DMS114 treated with DMSO at 0.1 percent for 48 hours (cell line): ENCODE measurements around the gene UGT1A4.

ENCODE experiments used
- DNase-seq: peaks from one replicate; lab custom pipeline; 2025; ENCODE audit not compliant: unreplicated experiment; lab: John Stamatoyannopoulos, UW

Gene UGT1A4

GRCh38 chr2:233807966-233808935, 89.7 kb downstream of the UGT1A4 start:
- DNase-seq = no peak

DNA sequence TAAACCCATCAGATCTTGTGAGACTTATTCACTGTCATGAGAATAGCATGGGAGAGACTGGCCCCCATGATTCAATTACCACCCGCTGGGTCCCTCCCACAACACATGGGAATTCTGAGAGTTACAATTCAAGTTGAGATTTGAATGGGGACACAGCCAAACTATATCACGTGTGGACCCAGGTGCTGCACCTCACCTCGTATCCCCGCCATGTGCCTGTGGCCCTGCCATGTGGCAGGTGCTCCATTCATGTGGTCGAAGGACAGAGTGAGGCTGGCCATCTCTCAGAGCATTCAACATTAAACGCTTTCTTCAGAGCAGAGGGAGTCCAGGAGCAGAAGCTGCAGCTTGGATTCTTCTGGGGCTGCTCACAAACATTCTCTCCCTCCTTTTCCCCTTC, 91.8 kb downstream of the UGT1A4 start:
- DNase-seq = no peak

DNA sequence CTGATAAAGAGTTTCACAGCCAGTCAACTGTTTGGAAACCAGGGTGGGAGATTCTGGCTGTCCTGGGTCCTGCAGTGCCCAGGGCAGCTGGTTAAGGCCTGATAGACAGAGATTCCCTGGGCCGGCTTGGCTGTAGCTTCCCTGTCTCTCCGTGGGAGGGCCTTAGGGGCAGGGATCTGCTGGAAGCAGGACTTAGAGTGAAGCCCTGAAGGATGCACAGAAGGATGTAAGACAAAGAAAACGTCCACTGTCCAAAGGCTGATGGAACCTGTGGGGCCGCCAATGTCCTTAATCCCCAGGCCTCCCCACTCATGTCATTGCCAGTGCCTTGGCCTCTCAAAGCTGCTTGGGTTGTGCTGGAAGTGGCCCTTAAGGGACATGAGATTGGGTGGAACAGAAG, 92.6 kb downstream of the UGT1A4 start:
- no peak for DNase-seq

GRCh38 chr2:233811732-233812131, 93.2 kb downstream of the UGT1A4 start:
- no peak for DNase-seq

- no peak for DNase-seq
These were observed 94.9 kb downstream of the UGT1A4 start for GRCh38 chr2:233813236-233814055.

GRCh38 chr2:233814056-233814835, 95.7 kb downstream of the UGT1A4 start:
- DNase-seq = no peak

DNA sequence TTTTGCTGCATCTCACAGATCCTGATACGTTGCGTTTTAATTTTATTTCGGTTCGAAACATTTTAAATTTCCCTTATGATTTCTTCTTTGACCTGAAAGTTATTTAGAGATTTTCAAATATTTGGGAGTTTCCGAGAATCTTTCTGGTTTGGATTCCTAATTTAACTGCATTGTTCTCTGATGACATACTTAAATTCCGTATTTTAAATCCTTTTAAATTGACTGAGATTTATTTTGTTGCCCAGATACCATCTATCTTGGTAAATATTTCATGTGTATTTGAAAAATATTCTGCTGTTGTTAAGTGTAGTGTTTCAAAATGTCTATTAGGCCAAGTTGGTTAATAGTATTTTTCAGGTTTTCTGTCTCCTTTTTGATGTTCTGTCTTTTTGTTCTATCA, 97.3 kb downstream of the UGT1A4 start:
- no peak for DNase-seq

DNA sequence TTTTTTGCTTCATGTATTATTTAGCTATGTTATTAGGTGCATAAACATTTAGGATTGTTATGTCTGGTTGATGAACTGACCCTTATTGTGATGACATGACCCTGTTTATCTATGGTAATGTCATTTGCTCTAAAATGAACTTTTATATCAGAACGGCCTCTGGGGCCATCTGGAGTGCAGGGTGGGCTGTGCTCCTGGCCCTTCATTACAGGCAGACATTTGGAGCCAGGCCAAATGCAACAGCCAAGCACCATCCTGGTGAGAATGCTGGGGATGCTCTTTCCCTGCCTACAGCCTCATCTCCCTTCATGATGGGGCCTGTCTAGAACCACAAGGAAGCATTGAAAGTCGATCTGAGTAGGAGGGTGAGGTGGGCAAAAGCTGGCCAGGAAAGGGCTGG, 97.8 kb downstream of the UGT1A4 start:
- no peak for DNase-seq

GRCh38 chr2:233816771-233817170, 98.2 kb downstream of the UGT1A4 start:
- no peak for DNase-seq

DNA sequence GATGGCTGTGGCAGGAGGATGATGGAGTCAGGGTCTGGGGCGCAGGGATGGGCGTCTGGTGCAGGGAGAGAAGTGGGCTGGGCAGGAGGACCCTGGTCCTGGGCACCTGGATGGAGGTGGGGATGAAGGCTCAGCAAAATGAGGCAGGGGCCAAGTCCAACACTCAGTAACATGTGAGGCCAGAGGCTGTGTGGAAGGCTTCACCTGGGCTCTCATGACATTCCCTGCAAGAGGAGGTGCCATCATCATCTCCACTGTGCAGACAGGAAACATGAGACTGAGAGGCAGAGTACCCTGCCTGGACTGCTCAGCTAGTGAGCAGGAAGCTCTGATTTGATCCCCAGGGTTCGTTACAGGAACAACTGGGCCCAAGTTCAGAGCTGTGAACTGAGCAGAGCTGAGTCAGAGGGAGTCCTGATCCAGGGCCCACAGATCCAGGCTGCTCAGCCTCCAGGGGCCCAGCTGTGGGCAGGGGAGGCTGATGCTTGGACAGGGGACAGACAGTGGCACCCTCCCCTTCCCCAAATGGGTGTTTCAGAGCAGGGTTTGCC, 98.9 kb downstream of the UGT1A4 start:
- DNase-seq = no peak

DNA sequence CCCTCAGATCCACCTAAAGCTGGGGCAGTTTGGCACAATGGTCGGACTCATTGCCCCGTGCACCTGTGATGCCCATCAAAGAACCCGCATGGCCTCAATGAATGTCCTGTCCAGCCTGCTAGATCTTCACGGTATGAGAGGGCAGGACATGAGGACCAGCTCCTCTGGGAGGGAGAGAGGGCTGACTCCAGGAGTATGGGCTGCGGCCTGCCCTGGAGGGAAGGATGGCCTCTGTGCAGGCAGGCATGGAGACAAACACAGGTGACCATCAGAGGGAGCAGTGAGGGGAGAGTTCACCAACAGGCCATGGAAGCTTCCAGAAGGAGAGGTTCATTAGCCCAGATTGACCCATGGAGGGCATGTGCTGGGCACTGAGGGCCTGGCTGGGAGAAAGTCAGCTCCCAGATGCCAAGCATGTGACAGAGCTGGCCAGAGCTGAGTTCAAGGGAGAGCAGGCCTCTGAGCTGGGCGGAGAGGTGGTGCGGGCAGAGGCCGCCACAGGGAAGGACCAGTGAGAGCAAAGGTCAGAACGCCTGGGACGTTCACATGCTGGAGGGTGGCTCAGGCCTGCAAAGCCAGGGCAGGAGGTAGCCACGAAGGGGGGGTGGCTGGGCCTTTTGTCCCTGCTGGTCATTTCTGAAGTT, 99.6 kb downstream of the UGT1A4 start:
- no peak for DNase-seq

DNA sequence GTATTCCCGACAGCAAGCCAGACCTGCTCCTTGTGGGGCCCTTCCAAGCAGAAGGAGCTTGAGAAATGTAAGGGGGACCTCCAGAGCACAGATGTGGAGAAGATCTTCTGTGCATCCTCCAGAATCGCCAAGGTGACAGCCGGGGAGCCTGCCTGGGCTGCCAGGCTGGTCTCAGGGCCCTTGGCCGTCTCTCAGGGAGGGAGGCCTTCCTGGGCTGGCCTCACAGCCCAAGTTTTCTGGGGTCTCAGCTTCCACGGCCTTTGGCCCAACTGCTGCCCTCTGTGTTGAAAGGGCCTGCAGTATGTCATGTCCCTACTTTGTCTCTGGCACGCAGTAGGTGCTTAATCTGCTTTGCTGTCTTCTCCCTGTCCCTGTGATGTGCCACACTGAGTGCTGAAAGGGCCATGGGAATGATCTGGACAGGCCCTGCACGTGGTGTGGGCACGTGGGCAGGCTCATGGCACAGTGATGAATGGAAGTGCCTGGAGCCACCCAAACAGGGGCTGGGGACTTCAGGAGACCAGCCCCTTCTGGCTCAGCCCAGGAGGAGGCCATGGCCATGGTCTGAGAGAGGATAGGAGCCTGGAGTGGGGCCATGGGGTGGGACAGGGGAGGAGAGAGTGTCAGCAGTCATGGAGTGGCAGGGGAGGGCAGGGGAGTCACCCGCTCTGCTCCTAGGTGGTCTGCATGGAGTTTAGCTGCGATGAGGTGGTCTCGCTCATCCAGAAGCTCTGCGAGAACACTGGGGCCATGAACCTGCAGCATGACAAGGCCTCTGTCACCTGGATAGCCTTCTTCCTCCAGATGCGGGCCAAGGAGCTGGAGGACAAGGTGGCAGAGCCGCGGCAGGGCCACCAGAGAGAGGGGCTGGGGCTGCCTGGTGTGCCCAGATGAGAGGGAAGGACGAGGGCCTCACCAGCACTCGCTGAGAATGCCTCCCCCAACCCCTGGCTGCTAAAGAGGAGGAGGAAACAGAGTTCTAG, 100.4 kb downstream of the UGT1A4 start:
- DNase-seq = no peak

GRCh38 chr2:233819884-233820773, 101.6 kb downstream of the UGT1A4 start:
- no peak for DNase-seq

- DNase-seq = no peak
These were observed 102.2 kb downstream of the UGT1A4 start for GRCh38 chr2:233820774-233821105.

DNA sequence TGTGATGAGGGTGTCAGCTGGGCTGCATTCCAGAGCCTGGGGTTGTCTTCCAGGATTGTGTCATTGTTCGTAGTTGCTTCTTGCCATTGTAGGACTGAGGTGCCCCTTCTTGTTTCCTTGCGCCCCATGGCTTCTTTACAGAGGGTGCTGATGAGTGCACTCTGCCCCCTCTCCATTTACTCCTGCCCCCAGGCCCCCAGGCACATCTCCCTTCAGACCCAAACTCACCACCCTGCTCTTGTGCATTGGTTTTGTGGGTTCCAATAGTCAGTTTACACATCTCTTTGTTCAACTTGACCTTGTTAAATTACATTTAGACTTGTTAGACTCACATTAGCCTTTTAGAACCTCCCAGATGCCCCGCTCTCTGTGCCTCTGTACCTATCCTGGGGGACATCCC, 102.7 kb downstream of the UGT1A4 start:
- no peak for DNase-seq

- DNase-seq = no peak
These were observed 103.2 kb downstream of the UGT1A4 start for GRCh38 chr2:233821709-233822100.

DNA sequence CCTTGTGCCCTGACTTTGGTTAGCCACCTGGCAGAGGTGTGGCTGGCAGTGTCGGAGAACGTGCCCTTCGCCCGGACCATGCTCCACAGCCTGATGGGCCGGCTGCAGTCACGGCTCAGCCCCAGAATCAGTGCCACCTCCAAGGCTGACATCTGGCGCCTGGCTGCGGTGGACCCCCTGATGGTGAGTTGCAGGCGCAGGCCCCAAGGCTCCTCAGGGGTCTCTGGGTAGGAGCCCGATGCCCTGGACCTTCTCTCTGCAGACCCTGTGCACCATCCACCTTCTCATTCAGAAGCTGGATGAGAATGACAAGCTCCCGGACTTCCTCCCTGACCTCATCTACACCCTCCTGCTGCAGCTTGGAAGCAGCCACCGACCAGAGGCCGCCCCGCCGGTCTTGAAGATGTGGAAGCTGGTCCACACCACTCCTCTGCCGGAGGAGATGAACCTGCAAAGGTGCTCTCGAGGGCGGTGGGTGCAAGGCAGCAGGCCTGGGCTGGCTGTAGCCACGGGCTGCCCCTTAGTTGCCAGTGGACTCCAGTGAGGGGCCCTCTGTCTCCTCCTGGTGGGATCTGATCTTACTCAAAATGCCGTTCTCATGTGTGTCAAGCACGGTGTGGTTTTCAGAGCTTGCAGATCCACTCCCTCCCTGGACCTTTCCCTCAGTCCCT, 103.7 kb downstream of the UGT1A4 start:
- DNase-seq = no peak
